LNCaP clone FGC (cell line): Measurements from ENCODE around the gene RNF208.

Source experiments
- DNase-seq: peaks from one replicate; pipeline ENCODE4 v3.0.0-alpha.2; 2011; ENCODE audit warnings: low read depth
- H3K4me3 ChIP-seq: 2 replicates; pipeline ENCODE4 v1.5.1; 2011; ENCODE audit warnings: mild to moderate bottlenecking, low read depth, low read length, control low read depth
- CTCF ChIP-seq: IDR thresholded peaks from 2 replicates; pipeline ENCODE4 v1.5.1; 2012; ENCODE audit warnings: mild to moderate bottlenecking; ENCODE audit not compliant: control insufficient read depth, insufficient read depth; ENCODE audit errors: extremely low read depth

The RNF208 gene

GRCh38 chr9:137218212-137218753, 3.8 kb downstream of the RNF208 start:
- no peak for DNase-seq
- no peak for TF ChIP-seq CTCF
- H3K4me3 ChIP-seq = peak overlapping the region; percentile 73

GRCh38 chr9:137217276-137218211, 4.5 kb downstream of the RNF208 start:
- peak; percentile 30 for TF ChIP-seq CTCF
- DNase-seq = peak; percentile 90
- H3K4me3 ChIP-seq = peak overlapping the region; percentile 73

GRCh38 chr9:137216188-137216965, 5.7 kb downstream of the RNF208 start:
- H3K4me3 ChIP-seq = peak overlapping the region; percentile 73
- no peak for DNase-seq
- TF ChIP-seq CTCF = no peak

GRCh38 chr9:137215196-137215986, 6.6 kb downstream of the RNF208 start:
- no peak for TF ChIP-seq CTCF
- DNase-seq = no peak
- no peak overlapping the region for H3K4me3 ChIP-seq

GRCh38 chr9:137214620-137215019, 7.4 kb downstream of the RNF208 start:
- no peak for DNase-seq
- TF ChIP-seq CTCF = no peak
- H3K4me3 ChIP-seq = no peak overlapping the region
